Neural progenitor cell (in vitro differentiated cells): ENCODE results near the gene ZNF366. TPM values are rescaled to one million over a fixed set of nuclear protein-coding genes. Genes with fewer than 3 reads are reported as not detected.

Experiments
- DNase-seq: peaks from one replicate; pipeline ENCODE4 v3.0.0-alpha.2; 2016; ENCODE audit warnings: low spot score
- H2AFZ ChIP-seq: fragments of 200-600 bp; sonication (generic); replicated peaks from 2 replicates; pipeline ENCODE4 v1.6.1; 2016; ENCODE audit warnings: antibody characterized with exemption
- H3F3A ChIP-seq: fragments of 200-600 bp; sonication (generic); 2 replicates; pipeline ENCODE4 v1.6.1; 2016; ENCODE audit warnings: antibody characterized with exemption, low read depth
- H3K27ac ChIP-seq: fragments of 200-600 bp; sonication (generic); 2 replicates; pipeline ENCODE4 v1.5.1; 2016; ENCODE audit warnings: mild to moderate bottlenecking
- H3K27me3 ChIP-seq: fragments of 200-600 bp; sonication (generic); 2 replicates; pipeline ENCODE4 v1.6.1; 2016; ENCODE audit warnings: mild to moderate bottlenecking, moderate library complexity
- H3K36me3 ChIP-seq: fragments of 200-600 bp; sonication (generic); 2 replicates; pipeline ENCODE4 v1.5.1; 2016
- H3K4me1 ChIP-seq: fragments of 200-600 bp; sonication (generic); 2 replicates; pipeline ENCODE4 v1.6.1; 2016; ENCODE audit warnings: mixed run types
- H3K4me2 ChIP-seq: fragments of 200-600 bp; sonication (generic); 2 replicates; pipeline ENCODE4 v1.6.1; 2016
- H3K4me3 ChIP-seq: fragments of 200-600 bp; sonication (generic); 2 replicates; pipeline ENCODE4 v1.5.1; 2016
- H3K79me2 ChIP-seq: fragments of 200-600 bp; sonication (generic); 2 replicates; pipeline ENCODE4 v1.6.1; 2016; ENCODE audit warnings: low read depth
- H3K9ac ChIP-seq: fragments of 200-600 bp; sonication (generic); 2 replicates; pipeline ENCODE4 v1.6.1; 2016
- H3K9me3 ChIP-seq: fragments of 200-600 bp; sonication (generic); 2 replicates; pipeline ENCODE4 v1.5.1; 2016; ENCODE audit warnings: low read depth
- H4K20me1 ChIP-seq: fragments of 200-600 bp; sonication (generic); 2 replicates; pipeline ENCODE4 v1.6.1; 2016; ENCODE audit warnings: low read depth
- H3K27ac Mint-ChIP-seq: 3 replicates; pipeline ENCODE4 v1.8.0; 2021; ENCODE audit warnings: mixed read lengths
- H3K27me3 Mint-ChIP-seq: 2 replicates; pipeline ENCODE4 v1.8.0; 2022; ENCODE audit warnings: low read depth, mild to moderate bottlenecking, inconsistent platforms, moderate library complexity, mixed read lengths; ENCODE audit not compliant: insufficient read depth
- H3K36me3 Mint-ChIP-seq: 3 replicates; pipeline ENCODE4 v1.8.0; 2021; ENCODE audit warnings: mixed read lengths
- H3K4me1 Mint-ChIP-seq: 3 replicates; pipeline ENCODE4 v1.8.0; 2021; ENCODE audit warnings: mixed read lengths
- H3K4me3 Mint-ChIP-seq: 3 replicates; pipeline ENCODE4 v1.8.0; 2021; ENCODE audit warnings: mild to moderate bottlenecking, moderate library complexity, mixed read lengths
- H3K9me3 Mint-ChIP-seq: 3 replicates; pipeline ENCODE4 v1.8.0; 2020; ENCODE audit warnings: mixed read lengths
- EZH2 ChIP-seq: fragments of 200-600 bp; sonication (generic); IDR thresholded peaks from 2 replicates; pipeline ENCODE4 v1.6.1; 2017; ENCODE audit warnings: antibody characterized with exemption, mild to moderate bottlenecking, moderate library complexity
- EZH2phosphoT487 ChIP-seq: fragments of 200-600 bp; sonication (generic); IDR thresholded peaks from 2 replicates; pipeline ENCODE4 v1.6.1; 2017; ENCODE audit warnings: antibody characterized with exemption
- total RNA-seq: library from RNA; depleted of rRNA; stranded (reverse); fragments of >200 nt; gene quantifications from 2 replicates; pipeline ENCODE4 v1.2.3, GENCODE V29; 2015; ENCODE audit warnings: low replicate concordance
- TF ChIP-seq, protein P1 (sequence below): fragments of 200-600 bp; sonication (generic); IDR thresholded peaks from 2 replicates; pipeline ENCODE4 v1.5.1; 2017; ENCODE audit warnings: antibody characterized with exemption, mild to moderate bottlenecking

ZNF366 gene
- total RNA-seq, 1 donor from 2014 or later: not detected

DNA sequence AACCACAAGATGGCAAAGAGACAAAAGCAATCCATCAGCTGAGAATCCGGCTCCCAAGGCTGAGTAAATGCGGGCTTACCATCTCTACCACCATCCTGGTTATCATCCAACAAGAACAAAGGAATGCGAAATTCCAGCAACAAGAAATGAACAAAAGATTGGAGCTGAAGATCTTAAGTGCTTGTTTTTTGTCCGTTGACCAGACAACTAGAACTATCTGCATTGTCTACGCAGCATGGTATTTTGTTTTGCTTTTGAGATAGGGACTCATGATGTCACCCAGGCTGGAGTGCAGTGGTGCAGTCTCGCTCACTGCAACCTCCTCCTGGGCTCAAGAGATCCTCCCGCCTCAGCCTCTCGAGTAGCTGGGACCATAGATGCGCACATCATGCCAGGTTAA lies 88.9 kb downstream of the ZNF366 start:
- H3K27me3 Mint-ChIP-seq: no peaks in the 10 kb centered on the region
- H3K79me2 ChIP-seq: no peaks in the 10 kb centered on the region
- H3K4me3 Mint-ChIP-seq: no peak overlapping the region
- H3K27ac Mint-ChIP-seq: no peak overlapping the region
- no peaks in the 10 kb centered on the region for H3K36me3 ChIP-seq
- H3K27ac ChIP-seq: no peak overlapping the region
- H3F3A ChIP-seq: no peaks in the 10 kb centered on the region
- H3K9ac ChIP-seq: no peak overlapping the region
- H2AFZ ChIP-seq: peak overlapping the region; percentile 34
- no peak overlapping the region for H3K4me3 ChIP-seq
- H3K9me3 Mint-ChIP-seq: peaks cover 9% of the 10 kb centered on the region
- peaks cover 5% of the 10 kb centered on the region for H3K4me1 Mint-ChIP-seq
- no peaks in the 10 kb centered on the region for H4K20me1 ChIP-seq
- no peak for DNase-seq
- TF ChIP-seq EZH2phosphoT487 (no peak), EZH2 (no peak)
- TF ChIP-seq, protein P1, sequence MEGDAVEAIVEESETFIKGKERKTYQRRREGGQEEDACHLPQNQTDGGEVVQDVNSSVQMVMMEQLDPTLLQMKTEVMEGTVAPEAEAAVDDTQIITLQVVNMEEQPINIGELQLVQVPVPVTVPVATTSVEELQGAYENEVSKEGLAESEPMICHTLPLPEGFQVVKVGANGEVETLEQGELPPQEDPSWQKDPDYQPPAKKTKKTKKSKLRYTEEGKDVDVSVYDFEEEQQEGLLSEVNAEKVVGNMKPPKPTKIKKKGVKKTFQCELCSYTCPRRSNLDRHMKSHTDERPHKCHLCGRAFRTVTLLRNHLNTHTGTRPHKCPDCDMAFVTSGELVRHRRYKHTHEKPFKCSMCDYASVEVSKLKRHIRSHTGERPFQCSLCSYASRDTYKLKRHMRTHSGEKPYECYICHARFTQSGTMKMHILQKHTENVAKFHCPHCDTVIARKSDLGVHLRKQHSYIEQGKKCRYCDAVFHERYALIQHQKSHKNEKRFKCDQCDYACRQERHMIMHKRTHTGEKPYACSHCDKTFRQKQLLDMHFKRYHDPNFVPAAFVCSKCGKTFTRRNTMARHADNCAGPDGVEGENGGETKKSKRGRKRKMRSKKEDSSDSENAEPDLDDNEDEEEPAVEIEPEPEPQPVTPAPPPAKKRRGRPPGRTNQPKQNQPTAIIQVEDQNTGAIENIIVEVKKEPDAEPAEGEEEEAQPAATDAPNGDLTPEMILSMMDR: no peak
- no peaks in the 10 kb centered on the region for H3K4me1 ChIP-seq
- peaks cover 6% of the 10 kb centered on the region for H3K36me3 Mint-ChIP-seq
- no peaks in the 10 kb centered on the region for H3K9me3 ChIP-seq
- no peaks in the 10 kb centered on the region for H3K27me3 ChIP-seq
- no peak overlapping the region for H3K4me2 ChIP-seq

DNA sequence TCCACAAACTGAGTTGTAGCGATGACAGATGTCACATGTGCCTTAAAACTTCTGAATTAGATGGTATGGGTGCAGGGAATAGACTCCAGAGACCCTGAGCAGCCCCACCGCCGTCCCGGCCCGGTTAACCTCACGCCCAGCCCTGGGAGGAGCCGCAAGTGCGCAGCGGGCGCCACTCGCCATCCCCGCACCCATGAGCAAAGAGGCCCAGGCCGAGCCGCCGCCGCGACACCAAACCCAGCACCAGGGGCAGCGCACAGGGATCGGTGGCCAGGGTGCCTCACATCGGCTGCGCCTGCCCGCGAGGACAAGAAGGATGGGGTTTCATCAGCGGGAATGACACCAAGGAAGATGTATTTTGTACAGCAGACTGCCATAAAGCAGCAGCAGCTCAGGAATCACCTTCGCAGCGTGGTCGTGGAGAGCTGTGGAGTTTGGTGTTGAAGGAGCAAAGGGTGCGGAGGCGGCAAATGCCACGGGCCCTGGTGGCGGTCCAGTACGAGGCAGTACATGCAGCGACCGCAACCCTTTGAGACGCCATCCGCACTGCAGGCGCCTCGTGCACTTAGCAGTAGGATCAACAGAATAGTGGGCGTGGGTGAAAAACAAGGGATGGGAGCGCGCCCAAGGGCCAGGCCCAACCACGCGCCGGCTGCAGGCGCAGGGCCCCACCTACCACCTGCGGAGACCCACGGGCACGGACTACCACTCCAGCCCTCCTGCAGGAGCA lies 89.7 kb downstream of the ZNF366 start:
- H3K79me2 ChIP-seq: no peaks in the 10 kb centered on the region
- H3K27me3 ChIP-seq: no peaks in the 10 kb centered on the region
- no peaks in the 10 kb centered on the region for H4K20me1 ChIP-seq
- DNase-seq: no peak
- no peaks in the 10 kb centered on the region for H3K9me3 ChIP-seq
- H3K4me1 ChIP-seq: no peaks in the 10 kb centered on the region
- Mint-ChIP-seq H3K27ac (no peak overlapping the region), H3K4me3 (no peak overlapping the region), H3K9me3 (peaks cover 9% of the 10 kb centered on the region), H3K4me1 (peaks cover 5% of the 10 kb centered on the region), H3K27me3 (no peaks in the 10 kb centered on the region), H3K36me3 (peaks cover 6% of the 10 kb centered on the region)
- H3K4me2 ChIP-seq: no peak overlapping the region
- no peak overlapping the region for H3K9ac ChIP-seq
- H3K36me3 ChIP-seq: no peaks in the 10 kb centered on the region
- no peak overlapping the region for H3K4me3 ChIP-seq
- TF ChIP-seq EZH2phosphoT487 (no peak), EZH2 (no peak)
- TF ChIP-seq, protein P1: no peak
- no peaks in the 10 kb centered on the region for H3F3A ChIP-seq
- no peak overlapping the region for H3K27ac ChIP-seq
- no peak overlapping the region for H2AFZ ChIP-seq

DNA sequence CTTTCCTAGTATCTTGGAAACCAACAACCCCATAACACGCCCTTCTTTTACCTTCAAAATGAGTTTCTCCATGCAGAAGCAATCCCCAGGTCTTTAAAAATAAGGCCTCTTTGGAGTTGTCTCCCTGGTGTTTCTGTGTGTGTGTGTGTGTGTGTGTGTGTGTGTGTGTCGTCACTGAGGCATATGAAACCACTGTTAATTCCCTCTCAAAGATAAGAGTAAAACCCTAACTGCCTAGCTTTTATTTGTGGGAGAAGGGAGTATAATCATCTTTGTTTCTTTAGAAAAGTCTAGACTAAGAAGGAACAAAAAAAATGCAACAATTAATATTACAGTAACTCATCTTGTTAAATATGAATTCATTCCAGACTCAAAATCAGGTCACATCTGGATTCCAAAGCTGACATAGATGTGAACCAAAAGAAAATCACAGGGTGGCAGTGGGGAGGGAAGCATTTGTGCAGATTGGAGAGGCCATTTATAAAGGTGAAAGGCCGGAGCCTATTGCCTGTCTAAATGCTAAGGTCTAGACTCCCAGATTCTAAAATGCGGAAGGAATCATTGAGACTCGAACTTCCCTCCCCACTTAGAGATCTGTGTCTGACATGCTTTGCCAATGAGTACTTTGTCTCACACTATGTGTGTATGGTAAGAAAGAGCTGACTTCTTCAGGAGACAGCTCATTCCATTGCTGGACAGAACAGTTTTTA lies 91.4 kb downstream of the ZNF366 start:
- TF ChIP-seq EZH2 (no peak), EZH2phosphoT487 (no peak)
- TF ChIP-seq, protein P1: no peak
- Histone ChIP-seq H4K20me1 (no peaks in the 10 kb centered on the region), H3K9ac (no peak overlapping the region), H3K9me3 (no peaks in the 10 kb centered on the region), H3F3A (no peaks in the 10 kb centered on the region), H3K27me3 (no peaks in the 10 kb centered on the region), H2AFZ (no peak overlapping the region), H3K4me1 (no peaks in the 10 kb centered on the region), H3K36me3 (no peaks in the 10 kb centered on the region), H3K79me2 (no peaks in the 10 kb centered on the region), H3K4me2 (no peak overlapping the region), H3K27ac (no peak overlapping the region), H3K4me3 (no peak overlapping the region)
- Mint-ChIP-seq H3K9me3 (peaks cover 9% of the 10 kb centered on the region), H3K36me3 (peaks cover 6% of the 10 kb centered on the region), H3K27ac (peak overlapping the region; percentile 46), H3K4me3 (no peak overlapping the region), H3K27me3 (no peaks in the 10 kb centered on the region), H3K4me1 (peaks cover 11% of the 10 kb centered on the region)
- DNase-seq: no peak
